Activated CD4-positive, alpha-beta T cell treated with anti-CD3 and anti-CD28 coated beads for 1 hour (primary cell): ENCODE data around the gene RNF167.

Experiments used
- DNase-seq: peaks from one replicate; pipeline ENCODE4 v3.0.0-alpha.2; 2020

Gene RNF167

DNA sequence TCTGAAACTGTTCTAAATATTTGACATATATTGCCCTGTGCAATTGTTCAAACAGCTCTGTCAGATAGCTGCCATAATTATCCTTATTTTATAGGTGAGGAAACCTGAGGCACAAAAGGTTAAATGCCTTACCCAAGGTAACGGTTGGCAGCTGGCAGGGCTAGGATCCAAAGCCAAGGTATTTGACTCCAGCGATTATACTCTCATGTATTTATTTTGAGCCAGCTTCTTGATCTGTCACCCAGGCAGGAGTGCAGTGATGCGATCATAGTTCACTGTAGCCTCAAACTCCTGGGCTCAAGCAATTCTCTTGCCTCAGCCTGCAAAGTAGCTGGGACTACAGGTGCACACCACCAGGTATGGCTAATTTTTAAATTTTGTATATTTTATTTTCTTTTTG lies 18.0 kb downstream of the RNF167 start:
- DNase-seq = no peak

DNA sequence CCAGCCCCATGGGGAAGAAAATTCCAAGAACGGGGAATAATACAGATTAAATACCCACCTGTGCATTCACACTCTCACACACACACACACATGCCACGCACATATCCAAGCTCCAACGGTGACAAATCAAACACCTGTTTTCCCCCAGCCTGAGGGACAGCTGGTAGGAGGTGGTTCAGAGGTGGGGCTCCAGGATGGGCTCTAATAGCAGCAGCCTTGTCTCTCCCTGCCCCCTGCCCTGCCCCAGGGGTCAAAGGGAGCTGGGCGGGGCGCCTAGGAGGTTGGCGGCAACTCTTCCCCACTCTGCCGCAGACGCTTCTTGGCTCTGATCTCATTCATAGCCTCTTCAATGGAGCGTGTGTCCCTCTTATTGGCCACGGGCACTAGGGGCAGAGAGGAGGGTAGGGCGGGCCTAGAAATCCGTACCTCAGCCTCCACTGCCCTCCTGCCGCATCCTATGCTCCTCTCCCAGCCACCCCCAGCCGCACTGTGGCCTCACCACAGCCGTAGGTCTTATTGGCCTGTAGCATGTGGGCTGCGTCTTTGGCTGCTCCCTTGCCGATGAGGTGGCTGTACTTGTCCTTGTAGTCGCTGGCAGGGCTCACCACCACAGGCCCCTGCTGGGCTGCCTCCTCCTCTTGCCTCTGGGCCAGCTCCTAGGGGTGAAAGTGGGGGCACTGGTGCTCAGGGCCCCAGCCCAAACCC lies 19.3 kb downstream of the RNF167 start:
- DNase-seq = no peak

DNA sequence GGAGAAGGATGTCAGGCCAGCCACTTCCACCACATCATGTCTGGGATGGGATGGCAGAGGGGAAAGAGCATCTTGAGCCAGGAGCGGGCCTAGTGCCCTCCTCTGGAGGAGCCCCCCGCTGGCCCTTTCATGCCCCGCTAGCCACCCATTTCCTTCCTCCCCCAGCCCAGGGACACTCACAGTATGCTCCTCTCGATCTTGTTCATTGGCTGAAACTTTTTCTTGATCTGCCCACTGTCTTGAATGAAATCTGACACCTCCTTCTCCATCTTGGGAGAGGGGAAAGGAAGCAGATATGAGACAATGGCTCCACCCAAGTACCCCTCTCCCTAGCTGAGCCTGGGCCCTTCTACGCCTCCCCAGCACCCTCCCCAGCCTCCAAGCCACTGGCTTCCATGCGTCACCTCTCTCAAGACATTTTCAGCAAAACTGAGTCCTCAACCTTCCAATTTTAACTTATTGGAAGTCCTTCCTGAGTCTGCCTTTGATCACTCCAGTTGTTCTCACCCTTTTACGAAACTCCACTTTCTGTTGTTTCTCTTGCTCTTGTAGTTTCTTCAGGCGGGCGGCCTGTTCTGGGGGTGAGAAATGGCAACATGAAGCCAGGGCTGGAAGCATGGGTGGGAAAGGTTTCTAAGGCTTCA lies 20.3 kb downstream of the RNF167 start:
- DNase-seq = no peak

DNA sequence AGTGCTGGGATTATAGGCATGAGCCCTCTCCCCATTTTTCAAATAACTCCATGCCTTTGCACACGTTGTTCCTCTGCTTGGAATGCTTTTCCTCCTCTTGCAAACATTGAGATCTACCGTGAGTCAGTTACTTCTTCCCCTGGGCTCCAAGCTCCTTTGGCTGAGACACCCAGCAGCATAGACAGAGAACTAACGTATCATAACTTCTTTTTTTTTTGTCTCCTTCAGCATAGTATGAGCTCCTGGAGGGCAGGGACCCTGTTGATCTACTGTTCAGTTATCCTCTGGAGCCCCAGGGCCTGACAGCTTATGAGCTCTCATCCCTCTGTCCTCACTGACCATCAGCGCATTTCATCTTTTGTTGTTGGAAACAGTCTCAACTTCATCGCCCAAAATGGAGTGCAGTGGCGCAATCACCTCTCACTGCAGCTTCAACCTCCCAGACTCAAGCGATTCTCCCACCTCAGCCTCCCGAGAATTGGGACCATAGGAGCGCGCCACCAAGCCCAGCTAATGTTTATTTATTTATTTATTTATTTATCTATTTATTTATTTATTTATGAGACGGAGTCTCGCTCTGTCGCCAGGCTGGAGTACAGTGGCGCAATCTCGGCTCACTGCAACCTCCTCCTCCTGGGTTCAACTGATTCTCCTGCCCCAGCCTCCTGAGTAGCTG lies 25.4 kb downstream of the RNF167 start:
- DNase-seq = no peak

DNA sequence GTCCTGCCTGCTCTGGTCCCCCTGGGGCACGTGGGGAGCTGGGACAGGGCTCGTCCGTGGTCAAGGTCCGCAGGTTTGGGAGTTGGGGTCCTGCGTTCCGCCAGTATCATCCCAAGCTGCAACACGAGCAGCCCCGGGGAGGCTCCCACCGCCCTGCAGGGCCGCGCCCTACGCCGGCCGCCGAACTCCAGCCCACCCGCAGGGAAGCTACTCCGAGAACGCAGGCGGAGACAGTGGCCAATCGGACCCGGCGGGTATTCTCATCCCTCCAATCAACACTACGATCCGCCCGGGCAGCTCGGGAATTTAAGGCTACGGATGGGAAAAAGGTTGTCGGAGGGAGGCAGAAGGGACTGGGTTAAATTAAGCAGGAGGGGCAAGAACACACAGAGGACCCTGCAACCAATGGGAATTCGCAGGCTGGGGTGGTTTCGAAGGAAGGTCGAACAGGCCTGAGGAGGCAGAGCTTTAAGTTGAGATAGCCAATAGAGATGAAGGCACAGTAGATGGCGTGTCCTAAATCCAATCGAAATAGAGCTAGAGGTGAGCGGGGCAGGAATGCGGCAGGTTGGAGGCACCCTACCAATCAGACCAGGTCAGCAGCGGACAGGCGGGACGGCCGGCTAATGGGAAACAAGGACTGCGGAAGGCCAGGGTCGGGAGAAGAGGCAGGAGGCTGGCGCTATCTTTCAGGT lies 26.9 kb downstream of the RNF167 start:
- peak; percentile 90 for DNase-seq

DNA sequence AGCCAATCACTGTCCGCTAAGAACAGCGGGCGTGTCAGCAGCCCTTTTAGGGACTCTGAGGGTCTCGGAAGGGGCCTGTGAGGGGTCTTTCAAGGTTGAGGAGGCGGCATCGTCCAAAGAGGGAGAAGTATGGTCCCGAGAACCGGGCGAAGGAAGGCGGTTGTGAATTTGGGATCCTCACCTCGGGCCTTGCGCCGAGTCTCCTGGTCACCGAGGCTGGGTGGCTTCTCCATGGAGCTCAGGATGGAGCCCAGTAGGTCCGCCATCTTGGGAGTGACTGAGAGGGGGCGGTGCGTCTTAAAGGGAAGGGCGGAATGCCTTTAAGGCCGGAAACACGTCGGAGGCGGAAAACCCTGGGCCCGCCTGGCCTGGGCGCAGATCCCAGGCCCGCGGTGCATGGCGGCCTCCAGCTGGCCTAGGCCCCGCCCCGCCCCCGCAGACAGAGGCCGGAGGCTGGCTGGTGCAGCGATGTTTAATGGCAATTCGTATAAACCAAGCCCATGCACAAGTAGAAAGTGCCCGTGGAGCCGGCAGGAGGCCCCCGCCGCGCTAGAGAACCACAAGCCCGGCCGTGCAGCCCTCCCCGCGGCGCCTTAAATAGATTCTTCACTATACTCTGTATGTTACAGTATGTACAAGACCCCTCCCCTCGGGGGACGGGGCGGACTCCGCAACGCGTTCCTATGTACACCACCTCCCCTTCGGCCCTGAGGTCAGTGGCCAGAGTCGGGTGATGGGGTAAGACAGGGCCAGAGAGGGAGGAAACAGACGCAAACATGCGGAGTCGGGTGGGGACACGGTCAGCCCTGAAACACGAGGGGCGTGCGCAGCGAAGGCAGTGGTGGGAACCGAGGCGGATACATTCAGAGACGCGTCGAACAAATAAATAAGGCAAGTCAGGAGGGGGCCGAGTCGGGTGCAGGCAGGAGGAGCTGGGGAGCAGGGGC lies 27.7 kb downstream of the RNF167 start, which contains the start of gene SPAG7:
Gene SPAG7 (minus strand): TSS at position 279 of the 947 bp plus-strand sequence. CDS start 13 bp downstream, at position 266.
- DNase-seq = peak; percentile 90

GRCh38 chr17:4968486-4969046 lies 28.5 kb downstream of the RNF167 start:
- DNase-seq = no peak

GRCh38 chr17:4969047-4969550 lies 29.0 kb downstream of the RNF167 start:
- DNase-seq = no peak

- DNase-seq = no peak
Observed at GRCh38 chr17:4969551-4970173, 29.6 kb downstream of the RNF167 start.

DNA sequence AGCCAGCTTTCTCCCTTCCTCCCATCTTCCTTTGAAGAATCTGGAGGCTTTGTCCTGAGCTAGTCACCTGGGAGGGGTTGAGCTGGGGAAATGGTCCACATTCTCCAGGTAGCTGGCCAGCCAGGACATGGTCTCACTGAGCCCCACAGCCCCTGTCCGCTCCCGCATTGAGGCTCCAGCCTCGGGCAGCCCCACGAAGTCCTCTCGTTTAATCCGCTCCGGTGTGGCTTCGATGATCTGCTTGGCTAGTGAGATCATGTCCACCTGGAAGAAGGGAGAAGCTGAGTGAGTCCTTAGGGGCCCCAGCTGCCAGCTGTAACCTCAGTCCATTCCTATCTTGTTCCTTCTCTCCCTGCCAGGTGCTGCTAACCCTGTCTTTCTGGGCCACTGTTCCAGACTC lies 30.2 kb downstream of the RNF167 start:
- no peak for DNase-seq

- DNase-seq = no peak
Observed at GRCh38 chr17:4971826-4972225, 31.8 kb downstream of the RNF167 start.

DNA sequence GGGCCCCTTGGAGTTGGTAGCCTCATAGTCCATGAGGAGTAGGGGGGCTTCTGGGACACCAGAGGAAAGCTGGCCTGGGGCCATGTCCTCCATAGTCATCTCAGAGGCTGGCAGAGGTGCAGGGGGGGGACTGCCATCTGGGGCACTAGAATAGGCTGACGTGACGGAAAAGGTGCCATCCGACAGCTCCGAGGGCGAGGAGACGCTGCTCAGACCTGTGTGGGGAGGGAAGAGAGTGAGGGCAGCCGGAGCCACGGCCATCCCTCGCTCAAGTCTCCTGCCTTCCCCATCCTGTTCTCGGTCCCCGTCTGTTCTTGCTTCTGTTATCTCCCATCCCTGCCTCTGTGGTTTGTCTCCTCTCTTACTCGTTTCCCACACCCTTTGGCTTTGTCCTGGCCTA lies 32.3 kb downstream of the RNF167 start:
- no peak for DNase-seq

- no peak for DNase-seq
Observed at GRCh38 chr17:4972752-4973151, 32.7 kb downstream of the RNF167 start.

- DNase-seq = no peak
Observed at GRCh38 chr17:4973256-4974114, 33.4 kb downstream of the RNF167 start.

- DNase-seq = no peak
Observed at GRCh38 chr17:4974115-4974670, 34.1 kb downstream of the RNF167 start.

DNA sequence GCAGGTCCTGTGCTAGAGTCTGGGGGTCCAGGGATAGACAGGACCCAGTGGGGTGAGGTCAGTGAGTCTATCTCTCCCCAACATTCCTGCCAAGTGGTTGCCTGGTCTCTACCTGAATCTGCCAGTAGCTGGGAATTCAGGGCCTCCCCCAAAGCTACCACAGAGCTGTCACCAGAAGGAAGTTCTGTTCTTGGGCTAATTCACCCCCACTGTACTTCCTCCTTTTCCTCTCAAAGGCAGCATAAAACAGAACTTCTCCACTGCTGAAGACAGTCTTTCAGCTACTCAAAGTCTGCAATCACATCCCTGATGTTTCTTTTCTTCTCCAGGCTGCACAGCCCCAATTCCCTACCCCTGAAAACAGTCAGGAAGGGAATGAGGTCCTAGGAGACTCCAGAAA lies 38.7 kb downstream of the RNF167 start:
- no peak for DNase-seq

DNA sequence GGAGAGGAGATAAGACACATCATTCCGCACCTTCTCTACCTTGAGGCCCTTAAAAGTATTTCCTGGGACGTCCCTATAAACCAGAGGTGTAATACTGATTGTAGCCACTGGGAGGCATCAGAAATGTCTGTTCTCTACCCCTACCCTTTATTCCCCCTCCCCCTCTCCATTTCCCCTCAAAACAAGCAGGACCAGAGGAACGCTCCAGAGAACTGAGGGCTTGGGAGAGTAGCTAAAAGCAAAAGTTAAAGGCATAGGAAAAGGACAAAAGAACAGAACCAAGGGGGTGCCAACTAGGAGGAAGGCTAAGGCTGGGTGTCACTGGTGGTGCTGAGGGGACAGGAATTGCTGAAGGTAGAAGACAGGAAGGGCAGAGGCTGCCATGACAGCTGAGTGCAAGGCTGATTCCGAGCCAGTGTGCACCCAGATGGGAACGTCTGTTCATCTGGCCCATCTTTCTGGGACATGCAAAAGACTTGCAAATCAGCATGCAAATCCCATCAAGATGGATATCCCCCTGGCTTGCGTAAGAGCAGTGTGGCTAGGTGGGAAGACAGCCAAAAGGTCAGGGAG lies 40.7 kb downstream of the RNF167 start:
- DNase-seq = no peak

- no peak for DNase-seq
Observed at GRCh38 chr17:4982305-4982704, 42.2 kb downstream of the RNF167 start.

- no peak for DNase-seq
Observed at GRCh38 chr17:4986403-4986802, 46.3 kb downstream of the RNF167 start.
